ENCODE data around the gene RNF207. TPM values are rescaled to one million over a fixed set of nuclear protein-coding genes. Genes with fewer than 3 reads are reported as not detected.

Gene RNF207
- total and polyA plus RNA-seq, 2 donors (not counting 3 experiments of a cell fraction or from before 2014, with no cell fraction given): 3.2 to 8.2 TPM

DNA sequence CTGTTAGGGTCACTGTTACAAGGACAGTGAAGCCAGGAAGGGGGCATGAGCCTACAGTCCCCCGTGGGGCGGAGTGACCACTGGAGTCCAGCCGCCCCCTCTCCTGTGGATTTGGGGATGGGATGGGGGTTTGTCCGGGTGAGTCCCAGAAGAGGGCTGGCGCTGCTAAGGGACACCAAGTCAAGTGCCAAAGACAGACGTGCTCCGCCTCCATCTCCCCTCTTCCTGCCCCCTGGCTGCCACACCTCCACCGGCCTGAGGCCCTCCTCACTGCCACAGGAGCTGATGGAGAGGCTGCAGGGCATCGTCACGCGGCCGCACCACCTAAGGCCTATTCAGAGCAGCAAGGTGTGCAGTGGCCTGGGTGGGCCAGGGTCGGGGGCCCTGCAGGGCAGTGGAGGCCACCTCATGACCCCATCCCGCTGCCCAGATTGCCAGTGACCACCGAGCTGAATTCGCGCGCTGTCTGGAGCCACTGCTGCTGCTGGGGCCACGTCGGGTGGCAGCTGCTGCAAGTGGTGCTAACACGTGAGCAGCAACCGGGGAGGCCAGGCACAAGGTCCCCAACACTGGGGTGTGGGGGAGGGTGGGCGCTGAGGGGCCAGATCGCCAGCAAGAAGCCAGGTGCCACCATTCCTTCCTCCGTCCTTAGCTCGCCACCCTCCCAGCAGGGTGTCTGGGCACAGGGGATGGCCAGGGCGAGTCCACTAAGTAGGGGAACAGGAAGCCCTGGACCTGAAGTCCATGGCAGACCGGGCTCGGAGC lies 4.9 kb downstream of the RNF207 start:
- CTCF ChIA-PET: interaction anchor here (1.1 to 1.3 kb wide), 2 partner anchors 20 to 34 kb away, joined by 4 to 6 read pairs; no protein-coding TSS in a partner anchor
- no TSS peak for BruUV-seq (replicated peaks)
- dilution Hi-C loops (cut with MboI; ENCODE audit: extremely low pct_ligation_motif_present, low sequenced_read_pairs): no loop called here

More for the DNA sequence above, 4.9 kb downstream of the RNF207 start:
- H3K4me1 ChIP-seq (ENCODE audit: control insufficient read depth, extremely low read depth, insufficient read depth, low read length): peaks cover 13% of the 10 kb centered on the region
- H3K27ac ChIP-seq (ENCODE audit: insufficient read depth, low read depth, low read length): no peak overlapping the region
- H4K20me1 ChIP-seq (replicated peaks; ENCODE audit: control insufficient read depth, extremely low read depth, insufficient read depth, low read length): no peaks in the 10 kb centered on the region
- H3K4me2 ChIP-seq (ENCODE audit: insufficient read depth, low read length): no peak overlapping the region
- no peak for DNase-seq (ENCODE audit: low read depth, low spot score)
- no peaks in the 10 kb centered on the region for H3K79me2 ChIP-seq (ENCODE audit: control insufficient read depth, insufficient read depth, low read length)
- TF ChIP-seq POLR2AphosphoS5 (IDR thresholded peaks at IDR 0.05; ENCODE audit: insufficient read depth, low read depth, low read length): no peak
- no peak for TF ChIP-seq EZH2 (IDR thresholded peaks at IDR 0.05; ENCODE audit: borderline replicate concordance, low read depth, low read length, severe bottlenecking)
- TF ChIP-seq, protein P1, sequence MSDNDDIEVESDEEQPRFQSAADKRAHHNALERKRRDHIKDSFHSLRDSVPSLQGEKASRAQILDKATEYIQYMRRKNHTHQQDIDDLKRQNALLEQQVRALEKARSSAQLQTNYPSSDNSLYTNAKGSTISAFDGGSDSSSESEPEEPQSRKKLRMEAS (IDR thresholded peaks at IDR 0.05; ENCODE audit: insufficient read depth, insufficient read length): no peak
- no peak for TF ChIP-seq JUN (IDR thresholded peaks at IDR 0.05; ENCODE audit: borderline replicate concordance, insufficient read depth, insufficient read length, low read depth)
- TF ChIP-seq GATA2 (IDR thresholded peaks at IDR 0.05; ENCODE audit: insufficient read depth, insufficient read length, low read depth, low read length): no peak
- no peak for TF ChIP-seq MYC (IDR thresholded peaks at IDR 0.05; ENCODE audit: low read depth, low read length)
- no peak for TF ChIP-seq POLR2A (IDR thresholded peaks at IDR 0.05; ENCODE audit: low read depth, low read length)
- TF ChIP-seq, protein P2, sequence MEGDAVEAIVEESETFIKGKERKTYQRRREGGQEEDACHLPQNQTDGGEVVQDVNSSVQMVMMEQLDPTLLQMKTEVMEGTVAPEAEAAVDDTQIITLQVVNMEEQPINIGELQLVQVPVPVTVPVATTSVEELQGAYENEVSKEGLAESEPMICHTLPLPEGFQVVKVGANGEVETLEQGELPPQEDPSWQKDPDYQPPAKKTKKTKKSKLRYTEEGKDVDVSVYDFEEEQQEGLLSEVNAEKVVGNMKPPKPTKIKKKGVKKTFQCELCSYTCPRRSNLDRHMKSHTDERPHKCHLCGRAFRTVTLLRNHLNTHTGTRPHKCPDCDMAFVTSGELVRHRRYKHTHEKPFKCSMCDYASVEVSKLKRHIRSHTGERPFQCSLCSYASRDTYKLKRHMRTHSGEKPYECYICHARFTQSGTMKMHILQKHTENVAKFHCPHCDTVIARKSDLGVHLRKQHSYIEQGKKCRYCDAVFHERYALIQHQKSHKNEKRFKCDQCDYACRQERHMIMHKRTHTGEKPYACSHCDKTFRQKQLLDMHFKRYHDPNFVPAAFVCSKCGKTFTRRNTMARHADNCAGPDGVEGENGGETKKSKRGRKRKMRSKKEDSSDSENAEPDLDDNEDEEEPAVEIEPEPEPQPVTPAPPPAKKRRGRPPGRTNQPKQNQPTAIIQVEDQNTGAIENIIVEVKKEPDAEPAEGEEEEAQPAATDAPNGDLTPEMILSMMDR (IDR thresholded peaks at IDR 0.05; ENCODE audit: extremely low read depth in 1 of 2, insufficient read depth in 1 of 2, low read depth in 1 of 2, low read length in 2 of 2): no peak
- no peak for TF ChIP-seq FOS (IDR thresholded peaks at IDR 0.05; ENCODE audit: borderline replicate concordance, insufficient read depth, low read length)
- no peak for FAIRE-seq
- H3K4me3 ChIP-seq (replicated peaks in 1 of 3; ENCODE audit: insufficient read depth in 1 of 3, low read depth in 1 of 3, low read length in 3 of 3): no peak overlapping the region
- no peaks in the 10 kb centered on the region for H3K9me1 ChIP-seq (replicated peaks; ENCODE audit: control insufficient read depth, extremely low read depth, insufficient read depth, low read length)
- no peaks in the 10 kb centered on the region for H3K9me3 ChIP-seq (replicated peaks; ENCODE audit: control insufficient read depth, insufficient read depth, low read length)
- H3K27me3 ChIP-seq (ENCODE audit: control insufficient read depth in 2 of 2, insufficient read depth in 2 of 2, low read length in 2 of 2): peaks cover 6 to 11% of the 10 kb centered on the region in 2 experiments
- H3K36me3 ChIP-seq (ENCODE audit: control insufficient read depth in 2 of 2, extremely low read depth in 1 of 2, insufficient read depth in 2 of 2, low read length in 2 of 2): no peaks in the 10 kb centered on the region
- intact Hi-C loops (cut with micrococcal nuclease): no loop called here
- H2AFZ ChIP-seq (ENCODE audit: low read depth, low read length): no peak overlapping the region
- H3K9ac ChIP-seq (replicated peaks; ENCODE audit: extremely low read depth, insufficient read depth, low read length): no peak overlapping the region
- POLR2A ChIA-PET: no interaction called here

Data from endothelial cell of umbilical vein (primary cell).